ENCODE results near the gene DGKI.

Gene DGKI

DNA sequence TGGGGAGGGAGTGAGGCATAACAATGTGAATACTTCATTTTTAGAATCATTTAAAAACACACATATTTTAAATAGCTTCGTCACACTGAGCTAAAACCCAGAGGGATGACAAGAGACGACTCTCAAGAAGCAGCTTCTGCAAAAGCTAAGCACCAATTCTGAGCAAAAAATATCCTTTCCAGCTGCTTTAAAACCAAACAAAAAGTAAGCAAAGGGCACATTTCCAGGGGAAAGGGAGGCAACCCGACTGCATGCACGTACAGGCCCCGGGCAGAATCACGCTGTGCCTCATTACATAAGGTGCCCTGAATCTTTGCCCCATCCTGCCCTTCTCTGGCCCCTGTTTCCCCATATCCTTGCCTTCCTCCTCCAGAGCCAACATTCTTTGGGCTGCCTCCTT, 78.4 kb downstream of the DGKI start:
- H3K4me3 ChIP-seq (ENCODE audit: low read depth, low read length), result no peak overlapping the region
- TF ChIP-seq, protein P1, sequence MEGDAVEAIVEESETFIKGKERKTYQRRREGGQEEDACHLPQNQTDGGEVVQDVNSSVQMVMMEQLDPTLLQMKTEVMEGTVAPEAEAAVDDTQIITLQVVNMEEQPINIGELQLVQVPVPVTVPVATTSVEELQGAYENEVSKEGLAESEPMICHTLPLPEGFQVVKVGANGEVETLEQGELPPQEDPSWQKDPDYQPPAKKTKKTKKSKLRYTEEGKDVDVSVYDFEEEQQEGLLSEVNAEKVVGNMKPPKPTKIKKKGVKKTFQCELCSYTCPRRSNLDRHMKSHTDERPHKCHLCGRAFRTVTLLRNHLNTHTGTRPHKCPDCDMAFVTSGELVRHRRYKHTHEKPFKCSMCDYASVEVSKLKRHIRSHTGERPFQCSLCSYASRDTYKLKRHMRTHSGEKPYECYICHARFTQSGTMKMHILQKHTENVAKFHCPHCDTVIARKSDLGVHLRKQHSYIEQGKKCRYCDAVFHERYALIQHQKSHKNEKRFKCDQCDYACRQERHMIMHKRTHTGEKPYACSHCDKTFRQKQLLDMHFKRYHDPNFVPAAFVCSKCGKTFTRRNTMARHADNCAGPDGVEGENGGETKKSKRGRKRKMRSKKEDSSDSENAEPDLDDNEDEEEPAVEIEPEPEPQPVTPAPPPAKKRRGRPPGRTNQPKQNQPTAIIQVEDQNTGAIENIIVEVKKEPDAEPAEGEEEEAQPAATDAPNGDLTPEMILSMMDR (IDR thresholded peaks at IDR 0.05; ENCODE audit: low read depth, low read length), result no peak

DNA sequence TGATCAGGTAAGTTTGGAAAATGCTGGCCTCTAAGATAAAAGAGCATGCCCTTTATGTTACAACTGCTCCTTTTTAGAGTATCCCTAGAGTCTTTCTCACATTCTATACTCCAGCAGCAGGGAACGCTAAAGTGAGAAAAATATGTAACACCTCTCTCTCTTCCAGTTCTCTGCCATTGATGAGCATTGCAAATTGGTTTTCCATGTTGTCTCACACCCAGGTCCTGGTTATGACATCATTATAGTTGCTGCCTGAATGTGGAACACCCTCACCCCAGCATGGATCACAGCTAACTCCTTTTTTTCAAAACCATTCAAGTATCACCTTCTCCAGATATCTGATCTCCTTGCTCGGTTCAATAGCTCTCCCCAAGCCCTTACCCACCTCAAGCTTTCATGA, 84.4 kb downstream of the DGKI start:
- no peak overlapping the region for H3K4me3 ChIP-seq (ENCODE audit: low read depth, low read length)

DNA sequence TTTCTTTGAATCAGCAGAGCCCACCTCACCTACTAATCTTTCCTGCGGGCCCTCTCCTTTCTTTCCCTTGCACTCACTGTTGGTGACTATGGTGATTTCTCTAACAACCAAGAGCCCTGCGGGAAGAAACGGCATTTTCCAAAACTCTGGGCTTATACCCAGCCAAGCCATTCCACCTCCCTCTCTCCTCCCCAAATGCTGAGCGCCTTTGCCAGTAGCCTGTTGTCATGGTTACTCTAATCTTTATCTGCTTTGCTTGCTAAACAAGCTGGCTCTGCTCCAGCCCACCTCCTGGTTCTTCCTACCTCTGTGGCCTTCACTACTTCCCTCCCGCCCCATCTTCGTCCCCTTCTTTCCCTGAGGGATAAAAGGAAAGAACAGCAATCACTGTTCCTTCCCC, 86.7 kb downstream of the DGKI start:
- no peak overlapping the region for H3K4me3 ChIP-seq (ENCODE audit: low read depth, low read length)
- TF ChIP-seq, protein P1 (IDR thresholded peaks at IDR 0.05; ENCODE audit: low read depth, low read length), result no peak

More for the DNA sequence above, 84.4 kb downstream of the DGKI start:
- TF ChIP-seq, protein P1 (IDR thresholded peaks at IDR 0.05; ENCODE audit: low read depth, low read length), result no peak

DNA sequence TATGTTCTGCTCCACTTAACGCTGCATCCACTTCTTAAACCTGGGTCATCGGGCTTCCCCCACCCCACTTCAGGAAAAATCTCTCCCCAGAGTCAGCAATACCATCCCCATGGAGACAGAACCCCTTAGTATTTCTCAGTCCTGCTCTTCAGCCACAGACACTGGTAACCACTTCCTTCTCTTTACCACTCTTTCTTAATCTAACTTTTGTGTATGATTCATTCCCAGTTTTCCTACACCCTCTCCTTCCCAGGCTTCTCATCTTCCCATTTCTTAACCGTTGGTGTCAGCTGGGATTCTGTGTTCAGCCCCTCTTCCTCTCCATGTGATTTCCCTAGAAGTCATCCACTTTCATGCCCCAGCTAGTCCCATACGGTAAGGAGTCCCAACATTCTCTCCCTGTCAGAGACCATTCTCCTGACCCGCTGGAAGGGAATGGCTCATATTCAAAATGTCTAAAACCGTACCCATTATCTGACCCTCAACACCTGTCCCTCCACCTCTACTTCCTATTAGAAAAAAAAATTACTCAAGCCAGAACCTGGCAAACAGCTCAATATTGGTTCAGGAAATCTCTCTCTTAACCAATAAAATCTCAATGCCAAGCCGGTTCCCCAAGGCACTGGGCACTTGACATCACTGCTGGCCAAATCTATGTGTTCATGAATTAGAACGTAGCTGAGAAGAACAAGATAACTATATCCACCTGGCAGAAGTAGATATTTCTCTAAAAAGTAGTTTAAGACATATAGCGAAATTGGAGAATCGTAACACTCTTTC, 89.4 kb downstream of the DGKI start:
- TF ChIP-seq, protein P1 (IDR thresholded peaks at IDR 0.05; ENCODE audit: low read depth, low read length), result no peak
- H3K4me3 ChIP-seq (ENCODE audit: low read depth, low read length), result no peak overlapping the region

DNA sequence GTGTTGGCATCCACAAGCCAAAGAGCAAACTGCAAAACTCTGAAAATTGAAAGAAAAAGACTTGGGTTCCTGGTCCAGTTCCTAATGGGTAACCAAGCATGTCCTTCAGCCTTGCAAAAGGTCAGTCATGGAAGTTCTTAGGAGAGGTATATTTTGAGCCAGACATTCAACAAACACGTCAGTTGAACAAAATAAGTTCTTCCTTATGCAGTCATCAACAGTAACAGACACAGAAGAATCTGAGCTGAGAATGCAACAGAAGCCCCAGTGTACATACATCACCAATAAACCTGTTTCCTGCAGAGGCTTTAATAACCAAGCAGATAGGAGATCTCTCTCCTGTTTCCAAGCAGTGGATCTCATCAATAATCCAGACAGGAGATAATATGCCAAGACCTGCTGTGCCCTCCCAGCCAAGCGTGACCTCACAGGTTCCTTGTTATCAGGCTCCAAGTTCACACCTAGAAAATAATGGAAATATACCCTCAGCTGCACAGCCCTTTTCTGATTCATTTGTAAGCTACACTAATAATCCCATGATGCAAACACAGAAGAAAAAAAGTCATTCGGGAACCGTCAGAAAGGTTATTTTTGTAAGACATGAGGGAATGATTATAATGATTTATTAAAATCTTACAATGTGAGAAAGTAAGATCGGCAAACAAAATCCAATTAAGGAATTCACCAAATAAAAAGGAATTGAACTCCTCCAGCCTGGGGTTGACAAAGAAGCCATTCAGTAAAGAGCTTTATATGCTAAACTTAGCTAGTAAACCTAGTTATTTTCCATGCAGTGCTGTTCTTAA, 90.7 kb downstream of the DGKI start:
- no peak overlapping the region for H3K4me3 ChIP-seq (ENCODE audit: low read depth, low read length)
- TF ChIP-seq, protein P1 (IDR thresholded peaks at IDR 0.05; ENCODE audit: low read depth, low read length), result no peak

DNA sequence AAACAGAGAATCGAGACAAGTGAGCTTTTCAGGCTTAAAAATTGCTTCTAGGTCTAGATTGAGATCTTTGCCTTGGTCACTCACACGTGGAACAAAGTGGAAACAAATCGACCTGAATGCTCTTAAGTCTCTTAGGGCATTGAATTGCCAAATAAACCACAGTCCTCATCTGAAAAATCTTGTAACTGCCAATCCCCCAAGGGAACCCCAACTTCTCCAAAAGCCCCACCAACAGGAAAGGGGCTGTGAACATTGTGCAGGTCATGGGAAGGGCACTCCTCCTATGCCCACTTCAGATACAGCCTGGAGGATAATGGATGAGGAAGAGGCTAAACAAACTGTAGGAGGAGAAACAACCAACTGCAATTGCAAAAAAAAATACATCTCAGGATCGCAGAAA, 91.3 kb downstream of the DGKI start:
- no peak overlapping the region for H3K4me3 ChIP-seq (ENCODE audit: low read depth, low read length)
- TF ChIP-seq, protein P1 (IDR thresholded peaks at IDR 0.05; ENCODE audit: low read depth, low read length), result no peak
